ENCODE results near the gene MANEA.

GRCh38 chr6:95529762-95530161 lies 47.6 kb upstream of the MANEA start:
- TF ChIP-seq CTCF (conservative IDR thresholded peaks at IDR 0.05): no peak
- TF ChIP-seq ZFX (IDR thresholded peaks at IDR 0.05): no peak

All from C4-2B (cell line).